ENCODE results near the gene CMPK2. TPM values are rescaled to one million over a fixed set of nuclear protein-coding genes. Genes with fewer than 3 reads are reported as not detected.

Gene CMPK2
- total and polyA plus RNA-seq, 4 donors = 5.7 to 14.8 (median 11.2) TPM

GRCh38 chr2:6838673-6839319 lies 26.9 kb downstream of the CMPK2 start:
- no peak for TF ChIP-seq CTCF (IDR thresholded peaks at IDR 0.05; ENCODE audit: control extremely low read depth, extremely low read depth)
- Histone ChIP-seq H3K27ac (ENCODE audit: low read depth in 1 of 2, low read length in 1 of 2) (no peak overlapping the region), H3K27me3 (ENCODE audit: control insufficient read depth in 3 of 3, insufficient read depth in 3 of 3, low read length in 2 of 3) (no peaks in the 10 kb centered on the region), H3K4me3 (no peak overlapping the region), H3K4me1 (ENCODE audit: control insufficient read depth in 5 of 5, insufficient read depth in 5 of 5, low read length in 5 of 5) (no peaks in the 10 kb centered on the region), H3K9ac (ENCODE audit: insufficient read depth in 1 of 2, low read length in 2 of 2) (no peak overlapping the region), H3K9me3 (ENCODE audit: control insufficient read depth in 4 of 4, insufficient read depth in 3 of 4, low read length in 3 of 4) (peaks cover 0 to 29% (median 3%) of the 10 kb centered on the region in 4 donors), H3K36me3 (ENCODE audit: control insufficient read depth in 4 of 4, insufficient read depth in 4 of 4, low read length in 4 of 4) (peaks cover 0 to 10% (median 0%) of the 10 kb centered on the region in 4 donors)
- ATAC-seq (ENCODE audit: insufficient read depth, low FRiP score) = no peak
- DNase-seq = no peak
- 95% methylated on average over 4 of the region's 4 CpGs for WGBS, 2 donors

- H3K27ac ChIP-seq (ENCODE audit: low read depth in 1 of 2, low read length in 1 of 2) = no peak overlapping the region
Measured at GRCh38 chr2:6835467-6835866, 30.2 kb downstream of the CMPK2 start.

GRCh38 chr2:6834163-6834562 lies 31.5 kb downstream of the CMPK2 start:
- Histone ChIP-seq H3K4me1 (ENCODE audit: control insufficient read depth in 5 of 5, insufficient read depth in 5 of 5, low read length in 5 of 5) (no peaks in the 10 kb centered on the region), H3K27me3 (ENCODE audit: control insufficient read depth in 3 of 3, insufficient read depth in 3 of 3, low read length in 2 of 3) (no peaks in the 10 kb centered on the region), H3K27ac (ENCODE audit: low read depth in 1 of 2, low read length in 1 of 2) (no peak overlapping the region), H3K9me3 (ENCODE audit: control insufficient read depth in 4 of 4, insufficient read depth in 3 of 4, low read length in 3 of 4) (peaks cover 0 to 5% (median 1%) of the 10 kb centered on the region in 4 donors), H3K36me3 (ENCODE audit: control insufficient read depth in 4 of 4, insufficient read depth in 4 of 4, low read length in 4 of 4) (peaks cover 0 to 5% (median 0%) of the 10 kb centered on the region in 4 donors), H3K4me3 (no peak overlapping the region), H3K9ac (ENCODE audit: insufficient read depth in 1 of 2, low read length in 2 of 2) (no peak overlapping the region)
- DNase-seq = no peak
- ATAC-seq (ENCODE audit: insufficient read depth, low FRiP score) = no peak
- no peak for TF ChIP-seq CTCF (IDR thresholded peaks at IDR 0.05; ENCODE audit: control extremely low read depth, extremely low read depth)

More at GRCh38 chr2:6835467-6835866, 30.2 kb downstream of the CMPK2 start:
- Histone ChIP-seq H3K4me3 (no peak overlapping the region), H3K9ac (ENCODE audit: insufficient read depth in 1 of 2, low read length in 2 of 2) (no peak overlapping the region), H3K4me1 (ENCODE audit: control insufficient read depth in 5 of 5, insufficient read depth in 5 of 5, low read length in 5 of 5) (no peaks in the 10 kb centered on the region), H3K36me3 (ENCODE audit: control insufficient read depth in 4 of 4, insufficient read depth in 4 of 4, low read length in 4 of 4) (peaks cover 0 to 8% (median 0%) of the 10 kb centered on the region in 4 donors), H3K27me3 (ENCODE audit: control insufficient read depth in 3 of 3, insufficient read depth in 3 of 3, low read length in 2 of 3) (no peaks in the 10 kb centered on the region), H3K9me3 (ENCODE audit: control insufficient read depth in 4 of 4, insufficient read depth in 3 of 4, low read length in 3 of 4) (peaks cover 0 to 5% (median 1%) of the 10 kb centered on the region in 4 donors)
- TF ChIP-seq CTCF (IDR thresholded peaks at IDR 0.05; ENCODE audit: control extremely low read depth, extremely low read depth) = no peak
- ATAC-seq (ENCODE audit: insufficient read depth, low FRiP score) (no peak), DNase-seq (no peak)

GRCh38 chr2:6833300-6833604 lies 32.5 kb downstream of the CMPK2 start:
- DNase-seq (no peak), ATAC-seq (ENCODE audit: insufficient read depth, low FRiP score) (no peak)
- WGBS, 2 donors = 97 to 98% methylated on average over 2 of the region's 2 CpGs
- TF ChIP-seq CTCF (IDR thresholded peaks at IDR 0.05; ENCODE audit: control extremely low read depth, extremely low read depth) = no peak
- H3K9me3 ChIP-seq (ENCODE audit: control insufficient read depth in 4 of 4, insufficient read depth in 3 of 4, low read length in 3 of 4) = peaks cover 0 to 5% (median 1%) of the 10 kb centered on the region in 4 donors
- no peak overlapping the region for H3K4me3 ChIP-seq
- H3K9ac ChIP-seq (ENCODE audit: insufficient read depth in 1 of 2, low read length in 2 of 2) = no peak overlapping the region
- no peaks in the 10 kb centered on the region for H3K27me3 ChIP-seq (ENCODE audit: control insufficient read depth in 3 of 3, insufficient read depth in 3 of 3, low read length in 2 of 3)
- peaks cover 0 to 2% (median 0%) of the 10 kb centered on the region in 4 donors for H3K36me3 ChIP-seq (ENCODE audit: control insufficient read depth in 4 of 4, insufficient read depth in 4 of 4, low read length in 4 of 4)
- H3K27ac ChIP-seq (ENCODE audit: low read depth in 1 of 2, low read length in 1 of 2) = peak overlapping the region in 1 of 2 donors; percentile 37
- H3K4me1 ChIP-seq (ENCODE audit: control insufficient read depth in 5 of 5, insufficient read depth in 5 of 5, low read length in 5 of 5) = no peaks in the 10 kb centered on the region
